ENCODE data around the gene VENTX. TPM values are rescaled to one million over a fixed set of nuclear protein-coding genes. Genes with fewer than 3 reads are reported as not detected.

VENTX gene
- total and polyA plus RNA-seq, 2 donors (not counting 3 experiments of a cell fraction or from before 2014, with no cell fraction given) = not detected

DNA sequence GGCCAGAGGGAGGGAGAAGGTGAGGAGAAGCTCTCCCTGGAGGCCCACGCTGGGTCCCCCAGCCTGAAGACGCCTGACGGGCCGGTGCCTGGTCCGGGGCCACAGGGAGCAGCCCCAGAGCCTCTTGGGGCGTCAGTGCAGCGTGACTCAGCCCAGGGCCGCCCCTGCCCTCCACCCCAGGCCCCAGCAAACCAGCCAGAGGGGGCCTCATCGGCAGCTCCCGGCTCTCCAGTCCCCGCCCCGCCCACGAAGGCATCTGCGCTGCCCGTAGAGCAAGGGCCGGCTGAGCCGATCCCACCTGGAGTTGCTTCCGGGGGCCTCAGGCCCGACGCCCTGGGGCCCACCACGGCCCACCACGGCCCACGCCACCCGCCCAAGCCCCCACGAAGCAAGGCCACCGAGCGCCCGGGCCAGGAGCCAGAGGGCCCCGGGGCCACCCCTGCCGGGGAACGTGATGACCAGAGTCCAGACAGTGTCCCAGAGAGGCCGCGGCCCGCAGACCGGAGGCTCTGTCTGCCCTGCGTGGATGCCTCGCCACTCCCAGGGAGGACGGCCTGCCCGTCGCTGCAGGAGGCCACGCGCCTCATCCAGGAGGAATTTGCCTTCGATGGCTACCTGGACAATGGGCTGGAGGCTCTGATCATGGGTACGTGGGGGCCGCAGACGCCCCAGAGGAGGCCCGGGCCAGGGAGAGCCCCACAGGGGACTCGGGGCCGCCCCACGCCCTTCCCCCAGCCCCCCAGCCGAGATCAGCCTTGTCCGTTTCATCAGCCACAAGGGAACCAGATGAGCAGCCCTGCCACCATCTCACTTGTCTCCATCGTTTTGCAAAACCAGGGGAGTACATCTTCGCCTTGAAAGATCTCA, 38.8 kb upstream of the VENTX start:
- Histone ChIP-seq H3K9me1 (replicated peaks; ENCODE audit: control insufficient read depth, extremely low read depth, insufficient read depth, low read length) (no peaks in the 10 kb centered on the region), H3K9ac (replicated peaks; ENCODE audit: extremely low read depth, insufficient read depth, low read length) (no peak overlapping the region), H3K27me3 (ENCODE audit: control insufficient read depth in 2 of 2, insufficient read depth in 2 of 2, low read length in 2 of 2) (no peaks in the 10 kb centered on the region), H3K36me3 (ENCODE audit: control insufficient read depth in 2 of 2, extremely low read depth in 1 of 2, insufficient read depth in 2 of 2, low read length in 2 of 2) (no peaks in the 10 kb centered on the region), H3K79me2 (ENCODE audit: control insufficient read depth, insufficient read depth, low read length) (no peaks in the 10 kb centered on the region), H3K4me1 (ENCODE audit: control insufficient read depth, extremely low read depth, insufficient read depth, low read length) (no peaks in the 10 kb centered on the region), H3K4me2 (ENCODE audit: insufficient read depth, low read length) (no peak overlapping the region), H4K20me1 (replicated peaks; ENCODE audit: control insufficient read depth, extremely low read depth, insufficient read depth, low read length) (no peaks in the 10 kb centered on the region), H2AFZ (ENCODE audit: low read depth, low read length) (no peak overlapping the region), H3K9me3 (replicated peaks; ENCODE audit: control insufficient read depth, insufficient read depth, low read length) (no peaks in the 10 kb centered on the region), H3K27ac (ENCODE audit: insufficient read depth, low read depth, low read length) (no peak overlapping the region), H3K4me3 (replicated peaks in 1 of 3; ENCODE audit: insufficient read depth in 1 of 3, low read depth in 1 of 3, low read length in 3 of 3) (no peak overlapping the region)
- ChIA-PET CTCF (no interaction called here), POLR2A (no interaction called here)
- no peak for DNase-seq (ENCODE audit: low read depth, low spot score)
- dilution Hi-C loops (cut with MboI; ENCODE audit: extremely low pct_ligation_motif_present, low sequenced_read_pairs) (no loop called here), intact Hi-C loops (cut with micrococcal nuclease) (no loop called here)
- no TSS peak for BruUV-seq (replicated peaks)
- no peak for FAIRE-seq
- TF ChIP-seq POLR2AphosphoS5 (IDR thresholded peaks at IDR 0.05; ENCODE audit: insufficient read depth, low read depth, low read length) (no peak), MYC (IDR thresholded peaks at IDR 0.05; ENCODE audit: low read depth, low read length) (no peak), EZH2 (IDR thresholded peaks at IDR 0.05; ENCODE audit: borderline replicate concordance, low read depth, low read length, severe bottlenecking) (no peak)
- TF ChIP-seq, protein P1, sequence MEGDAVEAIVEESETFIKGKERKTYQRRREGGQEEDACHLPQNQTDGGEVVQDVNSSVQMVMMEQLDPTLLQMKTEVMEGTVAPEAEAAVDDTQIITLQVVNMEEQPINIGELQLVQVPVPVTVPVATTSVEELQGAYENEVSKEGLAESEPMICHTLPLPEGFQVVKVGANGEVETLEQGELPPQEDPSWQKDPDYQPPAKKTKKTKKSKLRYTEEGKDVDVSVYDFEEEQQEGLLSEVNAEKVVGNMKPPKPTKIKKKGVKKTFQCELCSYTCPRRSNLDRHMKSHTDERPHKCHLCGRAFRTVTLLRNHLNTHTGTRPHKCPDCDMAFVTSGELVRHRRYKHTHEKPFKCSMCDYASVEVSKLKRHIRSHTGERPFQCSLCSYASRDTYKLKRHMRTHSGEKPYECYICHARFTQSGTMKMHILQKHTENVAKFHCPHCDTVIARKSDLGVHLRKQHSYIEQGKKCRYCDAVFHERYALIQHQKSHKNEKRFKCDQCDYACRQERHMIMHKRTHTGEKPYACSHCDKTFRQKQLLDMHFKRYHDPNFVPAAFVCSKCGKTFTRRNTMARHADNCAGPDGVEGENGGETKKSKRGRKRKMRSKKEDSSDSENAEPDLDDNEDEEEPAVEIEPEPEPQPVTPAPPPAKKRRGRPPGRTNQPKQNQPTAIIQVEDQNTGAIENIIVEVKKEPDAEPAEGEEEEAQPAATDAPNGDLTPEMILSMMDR (IDR thresholded peaks at IDR 0.05; ENCODE audit: extremely low read depth in 1 of 2, insufficient read depth in 1 of 2, low read depth in 1 of 2, low read length in 2 of 2) = no peak

- Histone ChIP-seq H3K9me1 (replicated peaks; ENCODE audit: control insufficient read depth, extremely low read depth, insufficient read depth, low read length) (no peaks in the 10 kb centered on the region), H3K79me2 (ENCODE audit: control insufficient read depth, insufficient read depth, low read length) (no peaks in the 10 kb centered on the region), H3K36me3 (ENCODE audit: control insufficient read depth in 2 of 2, extremely low read depth in 1 of 2, insufficient read depth in 2 of 2, low read length in 2 of 2) (no peaks in the 10 kb centered on the region), H3K9me3 (replicated peaks; ENCODE audit: control insufficient read depth, insufficient read depth, low read length) (no peaks in the 10 kb centered on the region), H3K9ac (replicated peaks; ENCODE audit: extremely low read depth, insufficient read depth, low read length) (no peak overlapping the region), H3K4me1 (ENCODE audit: control insufficient read depth, extremely low read depth, insufficient read depth, low read length) (no peaks in the 10 kb centered on the region), H2AFZ (ENCODE audit: low read depth, low read length) (no peak overlapping the region), H4K20me1 (replicated peaks; ENCODE audit: control insufficient read depth, extremely low read depth, insufficient read depth, low read length) (no peaks in the 10 kb centered on the region), H3K4me2 (ENCODE audit: insufficient read depth, low read length) (no peak overlapping the region), H3K27me3 (ENCODE audit: control insufficient read depth in 2 of 2, insufficient read depth in 2 of 2, low read length in 2 of 2) (no peaks in the 10 kb centered on the region), H3K4me3 (replicated peaks in 1 of 3; ENCODE audit: insufficient read depth in 1 of 3, low read depth in 1 of 3, low read length in 3 of 3) (no peak overlapping the region), H3K27ac (ENCODE audit: insufficient read depth, low read depth, low read length) (no peak overlapping the region)
- TF ChIP-seq, protein P2, sequence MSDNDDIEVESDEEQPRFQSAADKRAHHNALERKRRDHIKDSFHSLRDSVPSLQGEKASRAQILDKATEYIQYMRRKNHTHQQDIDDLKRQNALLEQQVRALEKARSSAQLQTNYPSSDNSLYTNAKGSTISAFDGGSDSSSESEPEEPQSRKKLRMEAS (IDR thresholded peaks at IDR 0.05; ENCODE audit: insufficient read depth, insufficient read length) = no peak
- TF ChIP-seq EZH2 (IDR thresholded peaks at IDR 0.05; ENCODE audit: borderline replicate concordance, low read depth, low read length, severe bottlenecking) = no peak
- TF ChIP-seq, protein P1 (IDR thresholded peaks at IDR 0.05; ENCODE audit: extremely low read depth in 1 of 2, insufficient read depth in 1 of 2, low read depth in 1 of 2, low read length in 2 of 2) = no peak
- TF ChIP-seq POLR2AphosphoS5 (IDR thresholded peaks at IDR 0.05; ENCODE audit: insufficient read depth, low read depth, low read length) = no peak
- no peak for TF ChIP-seq JUN (IDR thresholded peaks at IDR 0.05; ENCODE audit: borderline replicate concordance, insufficient read depth, insufficient read length, low read depth)
- no peak for TF ChIP-seq FOS (IDR thresholded peaks at IDR 0.05; ENCODE audit: borderline replicate concordance, insufficient read depth, low read length)
- no peak for TF ChIP-seq GATA2 (IDR thresholded peaks at IDR 0.05; ENCODE audit: insufficient read depth, insufficient read length, low read depth, low read length)
- TF ChIP-seq MYC (IDR thresholded peaks at IDR 0.05; ENCODE audit: low read depth, low read length) = no peak
- no peak for TF ChIP-seq POLR2A (IDR thresholded peaks at IDR 0.05; ENCODE audit: low read depth, low read length)
- POLR2A ChIA-PET = no interaction called here
- CTCF ChIA-PET = no interaction called here
- no TSS peak for BruUV-seq (replicated peaks)
- dilution Hi-C loops (cut with MboI; ENCODE audit: extremely low pct_ligation_motif_present, low sequenced_read_pairs) (no loop called here), intact Hi-C loops (cut with micrococcal nuclease) (no loop called here)
- no peak for DNase-seq (ENCODE audit: low read depth, low spot score)
- no peak for FAIRE-seq
Measured at GRCh38 chr10:133199488-133199885, 38.2 kb upstream of the VENTX start.

All from endothelial cell of umbilical vein (primary cell).